Epidermal melanocyte (primary cell): ENCODE data around the gene FRMD4A.

ENCODE experiments used
- DNase-seq: peaks from one replicate; pipeline ENCODE4 v3.0.0; 2011; ENCODE audit warnings: low spot score; ENCODE audit not compliant: insufficient read length

Gene FRMD4A

GRCh38 chr10:14330388-14331061 lies at the start of gene FRMD4A:
Gene FRMD4A (minus strand): TSS chr10:14330924.
- DNase-seq, result no peak

GRCh38 chr10:14379556-14380280 lies 49.0 kb upstream of the FRMD4A start:
- no peak for DNase-seq

DNA sequence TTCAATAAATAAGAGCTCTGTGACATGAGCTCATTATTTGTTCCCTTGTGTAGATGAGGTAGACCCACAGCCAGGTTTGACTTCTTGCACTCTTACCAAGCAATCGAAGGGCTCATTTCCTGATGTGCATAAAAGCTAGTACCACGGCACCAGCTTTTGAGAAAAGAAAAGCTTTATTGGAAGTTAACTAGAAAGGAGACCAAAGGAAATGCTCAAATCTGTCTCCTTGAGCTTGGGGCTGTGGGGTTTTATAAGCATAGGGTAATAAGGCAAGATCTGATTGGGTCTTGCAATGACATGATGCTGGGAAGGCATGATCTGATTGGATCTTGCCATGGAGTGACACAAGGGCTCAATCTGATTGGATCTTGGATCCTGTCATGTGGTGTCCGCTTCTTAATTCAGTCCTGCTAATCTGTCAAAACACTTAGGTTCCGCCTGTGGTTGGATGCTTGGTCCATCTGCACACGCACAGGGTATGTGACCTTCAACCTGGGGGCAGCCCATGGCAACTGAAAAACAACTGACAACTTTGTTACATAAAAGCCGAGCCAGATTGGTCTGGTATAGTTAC lies 47.8 kb upstream of the FRMD4A start:
- no peak for DNase-seq

- no peak for DNase-seq
Observed at GRCh38 chr10:14377591-14378175, 47.0 kb upstream of the FRMD4A start.

DNA sequence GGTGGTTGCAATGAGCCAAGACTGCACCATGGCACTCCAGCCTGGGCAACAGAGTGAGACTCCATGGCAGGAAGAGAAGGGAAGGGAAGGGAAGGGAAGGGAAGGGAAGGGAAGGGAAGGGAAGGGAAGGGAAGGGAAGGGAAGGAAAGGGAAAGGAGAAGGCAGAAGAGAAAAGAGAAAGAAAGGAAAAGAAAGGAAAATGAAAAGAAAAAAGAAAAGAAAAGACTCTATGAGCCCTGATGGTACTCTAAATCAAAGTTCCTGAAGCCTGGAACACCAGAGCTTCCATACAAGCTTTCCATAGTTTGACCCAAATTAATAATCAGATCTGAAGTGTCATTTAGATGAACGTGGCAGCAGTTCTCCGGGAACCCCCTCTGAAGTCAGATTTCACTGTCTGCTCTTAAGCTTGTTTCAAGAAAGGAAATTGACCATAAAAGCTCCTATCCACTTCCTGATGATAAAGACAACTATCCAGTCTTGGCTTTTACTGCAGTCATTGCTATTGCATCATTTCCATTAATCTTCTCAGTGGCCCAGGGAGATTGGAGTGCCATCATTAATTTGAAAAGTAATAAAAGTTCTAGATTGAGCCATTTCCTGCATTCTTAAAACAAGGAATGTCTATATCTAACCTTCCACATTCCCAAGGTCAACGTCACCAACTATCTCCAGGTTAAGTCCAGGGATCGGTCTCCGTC lies 44.2 kb upstream of the FRMD4A start:
- DNase-seq, result no peak

GRCh38 chr10:14372606-14373005 lies 41.9 kb upstream of the FRMD4A start:
- DNase-seq, result no peak

DNA sequence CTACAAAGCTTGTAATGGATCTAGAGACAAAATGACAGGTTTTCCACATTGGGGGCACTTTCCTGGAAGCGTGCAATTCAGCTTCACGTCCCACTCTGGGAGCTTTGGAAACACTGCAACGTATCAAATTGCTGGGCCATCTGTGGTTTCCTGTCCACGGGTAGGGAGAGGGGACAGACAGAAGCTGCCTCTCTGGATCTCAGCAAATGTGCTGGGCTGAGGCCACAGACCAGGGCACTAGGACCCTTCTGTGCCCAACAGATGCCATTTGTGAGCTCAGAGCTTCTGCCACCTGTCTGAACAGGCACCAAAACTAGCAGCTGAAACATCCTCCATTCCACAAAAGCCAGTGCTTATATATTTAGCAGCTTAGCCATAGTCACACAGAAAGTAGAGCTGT lies 40.9 kb upstream of the FRMD4A start:
- no peak for DNase-seq

GRCh38 chr10:14370894-14371293 lies 40.2 kb upstream of the FRMD4A start:
- DNase-seq, result no peak

DNA sequence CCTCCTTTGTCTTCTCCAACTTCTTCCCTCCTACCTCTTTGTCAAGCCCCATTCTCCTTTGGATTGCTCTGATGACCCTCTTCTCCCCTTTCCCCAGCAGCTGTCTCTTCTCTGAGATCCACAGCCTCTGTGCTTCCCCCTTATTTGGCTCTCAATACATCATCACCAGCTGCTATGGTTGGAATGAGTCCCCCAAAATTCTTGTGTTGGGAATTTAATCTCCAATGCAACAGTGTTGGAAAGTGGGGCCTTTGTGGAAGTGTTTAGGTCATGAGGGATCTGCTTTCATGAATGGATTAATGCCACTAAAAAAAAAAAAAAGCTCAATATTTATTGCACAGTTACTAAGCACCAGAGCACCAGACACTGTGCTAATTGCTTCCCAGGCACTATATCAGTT lies 39.2 kb upstream of the FRMD4A start:
- DNase-seq, result no peak

DNA sequence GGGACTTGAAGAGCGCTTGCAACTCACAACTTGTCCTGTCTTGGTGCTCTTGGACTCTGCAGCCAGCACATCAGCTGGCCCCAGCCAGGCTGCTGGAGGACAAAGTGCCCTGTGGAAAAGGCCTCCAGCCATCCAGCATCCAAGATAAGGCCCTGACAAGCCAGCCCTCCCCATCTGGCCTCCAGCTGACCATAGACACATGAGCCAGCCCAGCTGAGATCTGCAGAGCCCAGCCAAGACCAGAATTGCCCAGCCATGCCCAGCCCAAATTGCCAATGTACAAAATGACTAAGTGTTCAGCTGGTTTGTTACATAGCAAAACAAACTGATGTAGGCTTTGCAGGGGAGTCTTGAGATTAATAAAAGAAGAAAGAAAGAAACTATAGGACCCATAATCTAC lies 36.0 kb upstream of the FRMD4A start:
- DNase-seq, result no peak

DNA sequence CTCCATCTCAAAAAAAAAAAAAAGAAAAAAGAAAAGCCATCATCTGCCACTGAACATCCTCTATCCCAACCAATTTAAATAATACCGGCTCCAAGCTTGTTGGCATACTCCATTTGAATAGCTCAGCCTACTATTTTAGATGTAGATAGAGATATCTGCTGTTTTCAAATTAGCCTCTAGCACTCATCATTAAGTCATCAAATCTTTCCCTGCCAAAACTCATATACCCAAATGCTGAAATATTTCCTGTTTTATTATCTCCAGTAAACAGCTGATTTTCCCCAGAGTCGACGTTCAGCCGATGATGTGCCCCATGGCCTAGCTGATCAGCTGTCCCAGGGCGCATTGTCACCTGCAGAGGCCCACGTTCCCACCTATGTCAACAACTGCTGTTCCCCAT lies 34.5 kb upstream of the FRMD4A start:
- DNase-seq, result no peak

GRCh38 chr10:14362104-14362503 lies 31.4 kb upstream of the FRMD4A start:
- no peak for DNase-seq

DNA sequence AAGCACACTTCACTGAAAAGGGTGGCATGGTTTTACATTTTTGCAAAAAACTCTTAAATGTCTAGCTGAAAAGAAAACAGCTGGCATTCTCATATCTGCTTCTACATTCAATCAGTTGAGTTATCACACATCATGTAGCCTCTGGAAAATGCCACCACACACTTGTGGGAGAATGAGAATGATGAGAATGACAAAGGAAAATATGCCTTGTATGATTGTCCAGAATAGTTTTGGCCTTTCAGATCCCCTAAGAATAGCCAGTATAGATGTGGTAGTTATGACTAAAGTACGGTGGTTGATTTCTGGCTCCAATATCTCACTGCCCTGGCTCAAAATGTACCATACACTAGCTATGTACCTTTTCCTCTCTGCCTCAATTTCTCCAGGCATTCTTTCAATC lies 30.2 kb upstream of the FRMD4A start:
- no peak for DNase-seq

GRCh38 chr10:14360515-14360914 lies 29.8 kb upstream of the FRMD4A start:
- no peak for DNase-seq

GRCh38 chr10:14358886-14359573 lies 28.3 kb upstream of the FRMD4A start:
- no peak for DNase-seq

- DNase-seq, result no peak
Observed at GRCh38 chr10:14356921-14357320, 26.2 kb upstream of the FRMD4A start.

DNA sequence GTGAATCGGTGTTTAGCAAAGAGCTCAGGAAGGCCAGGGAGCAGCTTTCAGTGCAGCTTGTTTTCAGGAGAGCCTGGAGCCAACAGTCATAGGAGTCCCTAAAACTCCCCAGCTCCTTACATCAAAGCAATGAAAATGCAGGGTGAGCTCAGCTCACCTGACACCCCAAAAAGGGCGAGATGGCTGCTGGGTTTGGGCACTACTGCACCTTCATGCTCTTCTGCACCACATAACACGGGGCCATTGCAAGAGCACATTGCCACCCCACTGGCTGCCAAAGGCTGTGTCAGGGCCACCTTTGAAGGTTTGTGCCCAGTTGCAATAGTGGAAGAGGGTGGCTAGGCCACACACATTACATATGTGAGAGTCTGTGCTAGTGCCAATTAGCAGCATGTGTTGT lies 25.0 kb upstream of the FRMD4A start:
- no peak for DNase-seq

DNA sequence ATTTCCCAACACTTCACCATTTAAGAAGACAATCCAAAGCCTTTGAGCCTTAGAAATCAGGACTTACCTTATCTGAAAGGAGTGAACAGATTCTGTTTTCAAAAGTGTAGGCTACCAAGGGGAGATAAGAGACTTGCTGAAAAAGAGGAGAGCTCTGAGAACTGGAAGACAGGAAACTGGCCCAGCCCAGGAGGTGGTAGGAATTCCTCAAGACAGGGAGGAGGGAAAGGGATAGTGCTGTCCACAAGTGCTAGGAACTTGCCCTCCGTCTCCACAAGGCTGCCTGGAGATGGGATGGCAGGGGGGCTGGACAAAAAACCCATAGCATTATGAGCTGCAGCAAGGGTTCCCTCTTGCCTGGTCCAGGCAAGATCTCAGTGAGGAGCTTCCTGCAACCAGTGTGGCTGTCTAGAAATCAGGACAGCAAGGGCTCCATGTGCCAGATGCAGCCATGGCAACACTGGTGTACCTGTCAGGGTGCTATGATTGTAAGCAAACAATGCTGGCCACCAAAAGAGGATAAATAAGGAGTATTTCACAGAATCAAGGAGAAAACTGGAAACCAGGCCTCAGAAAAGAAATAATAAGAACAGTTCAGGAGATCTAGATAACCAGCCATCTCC lies 22.7 kb upstream of the FRMD4A start:
- DNase-seq, result no peak

- DNase-seq, result no peak
Observed at GRCh38 chr10:14350006-14350405, 19.3 kb upstream of the FRMD4A start.

- DNase-seq, result no peak
Observed at GRCh38 chr10:14349081-14349480, 18.4 kb upstream of the FRMD4A start.

GRCh38 chr10:14345262-14345661 lies 14.5 kb upstream of the FRMD4A start:
- no peak for DNase-seq
